Lower leg skin (tissue), 3 donors: ENCODE measurements around the gene PPP1R9B.

Experiments used
- CTCF ChIP-seq, 3 donors: fragments of 450-650 bp; IDR thresholded peaks; one replicate each; pipeline ENCODE4 v1.5.1; 2016; ENCODE audit warnings: antibody characterized with exemption in 3 of 3, mild to moderate bottlenecking in 3 of 3, moderate library complexity in 2 of 3
- POLR2A ChIP-seq, 2 donors: fragments of 450-650 bp; IDR thresholded peaks; one replicate each; pipeline ENCODE4 v1.6.1; 2016 to 2017; ENCODE audit warnings: antibody characterized with exemption in 2 of 2, mild to moderate bottlenecking in 1 of 2, moderate library complexity in 1 of 2

GRCh38 chr17:50177476-50177875 lies 27.0 kb upstream of the PPP1R9B start:
- no peak for TF ChIP-seq CTCF (IDR thresholded peaks at IDR 0.05)
- TF ChIP-seq POLR2A (IDR thresholded peaks at IDR 0.05) = no peak
